Loucy (cell line): ENCODE data around the gene ASB10.

ENCODE experiments used
- H2AFZ ChIP-seq: fragments of 200-600 bp; sonication (generic); 2 replicates; pipeline ENCODE4 v1.6.0; 2016; ENCODE audit warnings: antibody characterized with exemption, mild to moderate bottlenecking, low read length, moderate library complexity
- H3F3A ChIP-seq: fragments of 200-600 bp; 2 replicates; pipeline ENCODE4 v1.6.0; 2016; ENCODE audit warnings: antibody characterized with exemption, low read depth, mild to moderate bottlenecking
- H3K27me3 ChIP-seq: fragments of 200-600 bp; sonication (generic); 2 replicates; pipeline ENCODE4 v1.6.1; 2014; ENCODE audit warnings: low read length, mild to moderate bottlenecking; ENCODE audit not compliant: insufficient read depth, poor library complexity, severe bottlenecking
- H3K36me3 ChIP-seq: fragments of 200-600 bp; sonication (generic); 2 replicates; pipeline ENCODE4 v1.6.1; 2016; ENCODE audit warnings: low read length; ENCODE audit not compliant: insufficient read depth
- H3K4me1 ChIP-seq: fragments of 200-600 bp; sonication (generic); 2 replicates; pipeline ENCODE4 v1.5.1; 2014; ENCODE audit warnings: low read length, mild to moderate bottlenecking; ENCODE audit not compliant: insufficient read depth, poor library complexity, severe bottlenecking
- H3K4me2 ChIP-seq: fragments of 200-600 bp; sonication (generic); 2 replicates; pipeline ENCODE4 v1.6.0; 2014; ENCODE audit warnings: antibody characterized with exemption, low read length, low read depth, mild to moderate bottlenecking; ENCODE audit not compliant: poor library complexity, severe bottlenecking
- H3K4me3 ChIP-seq: fragments of 200-600 bp; sonication (generic); 2 replicates; pipeline ENCODE4 v1.5.1; 2014; ENCODE audit warnings: low read length, mild to moderate bottlenecking, mixed read lengths; ENCODE audit not compliant: poor library complexity, severe bottlenecking
- H3K79me2 ChIP-seq: fragments of 200-600 bp; sonication (generic); 2 replicates; pipeline ENCODE4 v1.6.1; 2014; ENCODE audit warnings: low read length; ENCODE audit not compliant: insufficient read depth
- H3K9ac ChIP-seq: fragments of 200-600 bp; sonication (generic); 2 replicates; pipeline ENCODE4 v1.6.0; 2014; ENCODE audit warnings: mild to moderate bottlenecking, low read depth, low read length, moderate library complexity; ENCODE audit not compliant: poor library complexity, severe bottlenecking
- H3K9me2 ChIP-seq: fragments of 200-600 bp; sonication (generic); replicated peaks from 2 replicates; pipeline ENCODE4 v1.6.1; 2016; ENCODE audit warnings: low read depth, low read length, mixed read lengths
- H3K9me3 ChIP-seq: fragments of 200-600 bp; sonication (generic); 2 replicates; pipeline ENCODE4 v1.6.1; 2014; ENCODE audit warnings: mild to moderate bottlenecking, antibody characterized with exemption, low read length, low read depth; ENCODE audit not compliant: insufficient read depth
- H4K20me1 ChIP-seq: fragments of 200-600 bp; sonication (generic); 2 replicates; pipeline ENCODE4 v1.6.0; 2014; ENCODE audit warnings: antibody characterized with exemption, low read length, mild to moderate bottlenecking; ENCODE audit not compliant: insufficient read depth, poor library complexity, severe bottlenecking
- EZH2phosphoT487 ChIP-seq: fragments of 200-600 bp; IDR thresholded peaks from 2 replicates; pipeline ENCODE4 v1.6.1; 2018; ENCODE audit warnings: antibody characterized with exemption, mild to moderate bottlenecking, moderate library complexity, borderline replicate concordance
- TF ChIP-seq, protein P1 (sequence below): fragments of 200-600 bp; sonication (generic); conservative IDR thresholded peaks from 2 replicates; pipeline ENCODE4 v1.5.1; 2014; ENCODE audit warnings: mild to moderate bottlenecking, antibody characterized with exemption, low read length

Gene ASB10

DNA sequence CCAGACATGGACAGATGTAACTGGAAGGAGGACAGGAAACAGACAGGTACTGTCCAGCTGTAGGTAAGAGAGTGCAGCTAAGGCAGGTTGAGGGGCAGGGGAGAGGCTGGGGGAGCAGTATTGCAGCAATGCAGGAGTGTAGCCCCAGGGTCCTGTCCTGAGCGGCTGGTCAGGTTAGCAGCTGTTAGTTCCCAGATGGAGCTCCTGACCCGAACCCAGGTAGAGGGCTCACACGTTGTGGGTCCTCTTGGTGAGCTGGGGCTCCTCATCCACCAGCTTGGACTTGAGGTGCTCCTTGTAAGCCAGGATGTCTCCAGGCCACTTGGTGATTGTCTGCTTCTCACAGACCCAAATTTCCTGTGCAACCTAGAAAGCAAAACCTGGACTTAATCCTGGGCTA, 26.8 kb upstream of the ASB10 start:
- H3K4me3 ChIP-seq = no peak overlapping the region
- no peaks in the 10 kb centered on the region for H3K9me3 ChIP-seq
- no peaks in the 10 kb centered on the region for H3K9me2 ChIP-seq
- H3F3A ChIP-seq = no peaks in the 10 kb centered on the region
- peaks cover 14% of the 10 kb centered on the region for H3K4me1 ChIP-seq
- H3K36me3 ChIP-seq = peaks cover 56% of the 10 kb centered on the region; the same call in 1 of the 2 replicates
- no peaks in the 10 kb centered on the region for H4K20me1 ChIP-seq
- no peak for TF ChIP-seq EZH2phosphoT487
- TF ChIP-seq, protein P1, sequence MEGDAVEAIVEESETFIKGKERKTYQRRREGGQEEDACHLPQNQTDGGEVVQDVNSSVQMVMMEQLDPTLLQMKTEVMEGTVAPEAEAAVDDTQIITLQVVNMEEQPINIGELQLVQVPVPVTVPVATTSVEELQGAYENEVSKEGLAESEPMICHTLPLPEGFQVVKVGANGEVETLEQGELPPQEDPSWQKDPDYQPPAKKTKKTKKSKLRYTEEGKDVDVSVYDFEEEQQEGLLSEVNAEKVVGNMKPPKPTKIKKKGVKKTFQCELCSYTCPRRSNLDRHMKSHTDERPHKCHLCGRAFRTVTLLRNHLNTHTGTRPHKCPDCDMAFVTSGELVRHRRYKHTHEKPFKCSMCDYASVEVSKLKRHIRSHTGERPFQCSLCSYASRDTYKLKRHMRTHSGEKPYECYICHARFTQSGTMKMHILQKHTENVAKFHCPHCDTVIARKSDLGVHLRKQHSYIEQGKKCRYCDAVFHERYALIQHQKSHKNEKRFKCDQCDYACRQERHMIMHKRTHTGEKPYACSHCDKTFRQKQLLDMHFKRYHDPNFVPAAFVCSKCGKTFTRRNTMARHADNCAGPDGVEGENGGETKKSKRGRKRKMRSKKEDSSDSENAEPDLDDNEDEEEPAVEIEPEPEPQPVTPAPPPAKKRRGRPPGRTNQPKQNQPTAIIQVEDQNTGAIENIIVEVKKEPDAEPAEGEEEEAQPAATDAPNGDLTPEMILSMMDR = no peak
- no peak overlapping the region for H2AFZ ChIP-seq
- no peaks in the 10 kb centered on the region for H3K79me2 ChIP-seq
- no peak overlapping the region for H3K9ac ChIP-seq
- H3K4me2 ChIP-seq = no peak overlapping the region
- no peaks in the 10 kb centered on the region for H3K27me3 ChIP-seq

DNA sequence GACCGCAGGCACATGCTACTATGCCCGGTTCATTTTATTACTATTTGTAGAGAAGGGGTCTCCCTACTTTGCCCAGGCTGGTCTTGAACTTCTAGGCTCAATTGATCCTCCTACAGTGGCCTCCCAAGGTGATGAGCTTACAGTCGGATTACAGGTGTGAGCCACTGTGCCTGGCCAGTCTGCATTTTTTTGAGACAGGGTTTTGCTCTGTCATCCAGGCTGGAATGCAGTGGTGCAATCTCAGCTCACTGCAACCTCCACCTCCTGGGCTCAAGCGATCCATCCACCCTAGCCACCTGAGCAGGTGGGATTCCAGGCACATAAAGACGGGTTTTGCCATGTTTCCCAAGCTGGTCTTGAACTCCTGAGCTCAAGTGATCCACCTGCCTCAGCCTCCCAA, 25.6 kb upstream of the ASB10 start:
- Histone ChIP-seq H3F3A (0 out of 2 replicates have a peak, but pooled peaks cover 2% of the 10 kb centered on the region), H3K9ac (no peak overlapping the region), H3K27me3 (no peaks in the 10 kb centered on the region), H3K79me2 (no peaks in the 10 kb centered on the region), H3K9me2 (no peaks in the 10 kb centered on the region), H4K20me1 (no peaks in the 10 kb centered on the region), H3K4me1 (peaks cover 25% of the 10 kb centered on the region), H3K36me3 (peaks cover 44% of the 10 kb centered on the region; the same call in 1 of the 2 replicates), H3K4me2 (no peak overlapping the region), H3K9me3 (no peaks in the 10 kb centered on the region), H2AFZ (no peak overlapping the region), H3K4me3 (no peak overlapping the region)
- no peak for TF ChIP-seq EZH2phosphoT487
- TF ChIP-seq, protein P1 = no peak

DNA sequence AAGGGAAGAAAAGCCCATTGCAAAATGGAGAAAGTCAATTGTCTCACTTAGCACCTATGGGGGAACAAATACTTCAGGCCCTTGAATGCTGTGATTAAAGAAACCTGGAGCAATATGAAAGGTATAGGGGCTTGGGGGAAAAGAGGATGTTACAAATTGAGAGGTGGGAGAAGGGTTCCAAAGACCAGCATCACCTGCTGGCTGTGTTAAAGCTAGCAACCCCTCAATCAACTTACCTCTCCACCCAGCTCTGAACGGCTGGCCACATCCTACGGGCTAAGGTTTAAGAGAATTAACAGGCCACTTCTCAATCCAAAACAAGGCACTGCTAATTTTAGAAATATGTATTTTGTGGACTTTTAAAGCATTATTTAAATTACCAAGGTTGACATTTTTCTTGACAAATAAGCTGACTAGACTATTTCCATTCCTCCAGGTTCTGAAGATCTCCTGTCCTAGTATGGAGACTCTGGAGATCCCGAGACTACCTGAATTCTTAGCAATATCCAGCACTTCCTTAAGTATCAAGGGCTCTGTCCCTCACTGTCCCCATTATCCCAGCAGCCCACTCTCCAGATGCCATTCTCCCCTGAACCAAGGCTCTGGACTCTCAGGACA, 24.2 kb upstream of the ASB10 start:
- TF ChIP-seq, protein P1 = 0 out of 2 replicates have a peak, but pooled peaks have one; percentile 24
- no peak for TF ChIP-seq EZH2phosphoT487
- no peak overlapping the region for H3K4me3 ChIP-seq
- H2AFZ ChIP-seq = no peak overlapping the region
- H4K20me1 ChIP-seq = no peaks in the 10 kb centered on the region
- H3K27me3 ChIP-seq = no peaks in the 10 kb centered on the region
- H3K36me3 ChIP-seq = peaks cover 31% of the 10 kb centered on the region; the same call in 1 of the 2 replicates
- H3F3A ChIP-seq = 0 out of 2 replicates have a peak, but pooled peaks cover 7% of the 10 kb centered on the region
- no peaks in the 10 kb centered on the region for H3K9me3 ChIP-seq
- no peaks in the 10 kb centered on the region for H3K9me2 ChIP-seq
- peaks cover 37% of the 10 kb centered on the region for H3K4me1 ChIP-seq
- no peak overlapping the region for H3K4me2 ChIP-seq
- H3K9ac ChIP-seq = no peak overlapping the region
- no peaks in the 10 kb centered on the region for H3K79me2 ChIP-seq
